ENCODE data around the gene TTC28.
A peak's percentile ranks its signal among the peaks of the same experiment; 100 is the strongest.
"Not testable (repeated sequence)": the region's sequence is repeated elsewhere in the genome, so short reads cannot be mapped to it uniquely, and the experiment has no call there.

TTC28 gene

DNA sequence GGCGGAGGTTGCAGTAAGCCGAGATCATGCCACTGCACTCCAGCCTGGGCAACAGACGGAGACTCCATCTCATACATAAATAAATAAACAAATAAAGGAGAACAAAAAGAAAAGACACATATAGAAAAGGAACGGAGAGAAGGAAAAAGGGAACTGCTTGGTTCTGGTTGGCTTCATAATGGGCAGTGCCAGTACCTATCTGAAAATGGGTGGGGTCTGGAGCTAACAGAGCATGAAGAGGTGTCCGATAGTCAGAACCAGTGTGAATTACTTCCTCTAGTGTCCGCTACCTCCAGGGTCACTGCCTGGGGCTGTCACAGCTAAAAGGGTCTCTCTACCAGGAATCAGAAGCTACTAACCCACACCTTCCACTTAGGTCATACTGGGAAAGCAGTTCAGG, 27.2 kb upstream of the TTC28 start:
- no peak overlapping the region for H3K4me3 Mint-ChIP-seq
- no peaks in the 10 kb centered on the region for H3K27me3 Mint-ChIP-seq (ENCODE audit: low read depth)
- H3K4me1 Mint-ChIP-seq, result peaks cover 17% of the 10 kb centered on the region
- H3K27ac Mint-ChIP-seq, result no peak overlapping the region
- TF ChIP-seq, protein P1, sequence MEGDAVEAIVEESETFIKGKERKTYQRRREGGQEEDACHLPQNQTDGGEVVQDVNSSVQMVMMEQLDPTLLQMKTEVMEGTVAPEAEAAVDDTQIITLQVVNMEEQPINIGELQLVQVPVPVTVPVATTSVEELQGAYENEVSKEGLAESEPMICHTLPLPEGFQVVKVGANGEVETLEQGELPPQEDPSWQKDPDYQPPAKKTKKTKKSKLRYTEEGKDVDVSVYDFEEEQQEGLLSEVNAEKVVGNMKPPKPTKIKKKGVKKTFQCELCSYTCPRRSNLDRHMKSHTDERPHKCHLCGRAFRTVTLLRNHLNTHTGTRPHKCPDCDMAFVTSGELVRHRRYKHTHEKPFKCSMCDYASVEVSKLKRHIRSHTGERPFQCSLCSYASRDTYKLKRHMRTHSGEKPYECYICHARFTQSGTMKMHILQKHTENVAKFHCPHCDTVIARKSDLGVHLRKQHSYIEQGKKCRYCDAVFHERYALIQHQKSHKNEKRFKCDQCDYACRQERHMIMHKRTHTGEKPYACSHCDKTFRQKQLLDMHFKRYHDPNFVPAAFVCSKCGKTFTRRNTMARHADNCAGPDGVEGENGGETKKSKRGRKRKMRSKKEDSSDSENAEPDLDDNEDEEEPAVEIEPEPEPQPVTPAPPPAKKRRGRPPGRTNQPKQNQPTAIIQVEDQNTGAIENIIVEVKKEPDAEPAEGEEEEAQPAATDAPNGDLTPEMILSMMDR (IDR thresholded peaks at IDR 0.05; ENCODE audit: unreplicated experiment in 3 of 3), result no peak
- H3K9me3 Mint-ChIP-seq, result no peaks in the 10 kb centered on the region
- H3K36me3 Mint-ChIP-seq (ENCODE audit: low read depth), result peaks cover 25% of the 10 kb centered on the region

DNA sequence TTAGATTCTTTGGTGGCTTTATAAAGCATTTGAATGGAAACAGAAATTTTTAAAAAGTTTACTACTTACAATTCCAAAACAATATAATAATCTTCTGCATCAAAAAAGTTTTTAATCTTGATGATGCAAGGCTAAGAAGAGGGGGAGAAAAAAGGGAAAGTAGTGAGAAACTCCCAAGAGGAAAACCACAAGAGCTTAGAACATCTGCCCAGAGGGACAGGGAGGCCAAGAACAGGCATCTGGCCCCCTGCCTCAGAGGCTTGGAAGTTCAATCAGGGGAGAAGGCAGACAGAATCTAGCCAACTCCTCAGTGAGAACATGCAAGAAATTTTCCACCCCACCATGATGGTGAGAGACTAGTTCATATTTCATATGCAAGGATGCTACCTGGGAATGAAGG, 23.8 kb upstream of the TTC28 start:
- Mint-ChIP-seq H3K36me3 (ENCODE audit: low read depth) (peaks cover 22% of the 10 kb centered on the region), H3K27ac (no peak overlapping the region), H3K4me1 (no peaks in the 10 kb centered on the region), H3K27me3 (ENCODE audit: low read depth) (no peaks in the 10 kb centered on the region), H3K4me3 (no peak overlapping the region), H3K9me3 (no peaks in the 10 kb centered on the region)
- TF ChIP-seq, protein P1 (IDR thresholded peaks at IDR 0.05; ENCODE audit: unreplicated experiment in 3 of 3), result no peak

DNA sequence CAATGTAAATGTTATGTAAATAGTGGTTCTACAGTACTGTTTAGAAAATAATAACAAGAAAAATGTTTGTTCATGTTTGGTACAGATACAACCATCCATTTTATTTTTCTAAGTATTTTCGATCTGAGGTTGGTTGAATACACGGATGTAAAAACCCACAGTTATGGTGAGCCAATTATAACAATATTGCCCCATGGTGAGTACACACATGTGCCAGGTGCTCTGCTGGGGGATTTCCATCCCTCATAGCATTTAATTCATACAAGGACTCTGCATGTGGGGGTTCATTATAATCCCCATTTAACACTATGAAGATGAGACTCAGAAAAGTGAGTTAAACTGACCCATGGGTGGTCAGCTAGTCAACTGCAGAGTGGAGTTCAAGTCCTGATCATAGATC, 23.3 kb upstream of the TTC28 start:
- H3K27ac Mint-ChIP-seq, result no peak overlapping the region
- TF ChIP-seq, protein P1 (IDR thresholded peaks at IDR 0.05; ENCODE audit: unreplicated experiment in 3 of 3), result no peak
- no peaks in the 10 kb centered on the region for H3K4me1 Mint-ChIP-seq
- H3K9me3 Mint-ChIP-seq, result no peaks in the 10 kb centered on the region
- H3K27me3 Mint-ChIP-seq (ENCODE audit: low read depth), result no peaks in the 10 kb centered on the region
- H3K36me3 Mint-ChIP-seq (ENCODE audit: low read depth), result peaks cover 19% of the 10 kb centered on the region
- no peak overlapping the region for H3K4me3 Mint-ChIP-seq

DNA sequence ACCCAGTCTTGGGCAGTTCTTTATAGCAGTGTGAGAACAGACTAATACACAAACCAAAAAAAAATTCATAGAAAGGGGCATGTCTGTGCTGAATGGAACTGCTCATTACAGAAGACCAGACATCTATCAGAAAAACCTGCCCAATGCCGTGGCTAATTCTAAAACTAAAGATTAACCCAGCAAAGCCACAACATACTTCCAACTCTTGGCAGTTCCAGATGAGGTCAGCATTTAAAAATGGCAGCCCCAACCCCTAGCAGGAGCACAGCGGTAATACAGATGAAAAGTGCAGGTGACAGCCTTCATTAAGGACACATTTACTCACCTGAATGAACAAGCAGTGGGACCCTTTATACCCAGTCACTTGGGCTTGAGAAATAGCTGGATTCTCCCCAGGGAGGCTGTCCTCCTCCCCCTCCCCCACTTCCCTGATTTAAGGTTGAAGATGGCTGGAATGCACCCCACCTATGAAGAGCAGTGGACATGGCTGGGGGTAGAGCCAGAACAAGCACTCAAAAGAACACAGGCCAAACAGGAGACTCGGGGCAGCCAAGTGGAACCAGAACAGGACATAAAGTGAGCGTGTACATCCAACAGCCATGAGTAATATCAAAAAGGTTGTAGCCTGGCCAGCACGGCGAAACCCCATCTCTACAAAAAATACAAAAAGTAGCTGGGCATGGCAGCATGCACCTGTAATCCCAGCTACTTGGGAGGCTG, 13.6 kb upstream of the TTC28 start:
- H3K36me3 Mint-ChIP-seq (ENCODE audit: low read depth), result peaks cover 14% of the 10 kb centered on the region
- H3K27ac Mint-ChIP-seq, result peak overlapping the region; percentile 33 to 79 (median 44)
- H3K9me3 Mint-ChIP-seq; H3K27me3 Mint-ChIP-seq (ENCODE audit: low read depth); H3K4me3 Mint-ChIP-seq; H3K4me1 Mint-ChIP-seq: not testable (repeated sequence)

DNA sequence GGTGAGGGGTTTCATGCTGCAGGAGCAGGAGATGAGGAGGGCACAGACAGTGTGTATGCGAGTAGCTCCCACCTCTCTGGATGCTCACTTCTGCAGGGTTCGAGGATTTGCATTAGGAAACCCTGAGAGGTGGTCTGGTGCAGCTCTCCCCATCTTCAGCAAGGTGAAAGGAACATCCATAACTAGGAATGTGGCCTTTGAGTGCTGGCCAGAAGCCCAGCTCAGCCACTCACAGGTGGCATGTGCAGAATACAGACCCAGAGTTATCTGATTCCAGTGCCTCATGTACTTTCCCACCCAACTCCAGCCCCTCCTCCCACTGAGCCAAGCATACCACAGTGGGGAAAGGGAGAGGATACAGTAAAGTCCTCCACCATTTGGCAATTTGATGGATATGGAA, 10.2 kb upstream of the TTC28 start:
- H3K4me3 Mint-ChIP-seq; H3K4me1 Mint-ChIP-seq; H3K27me3 Mint-ChIP-seq (ENCODE audit: low read depth); H3K9me3 Mint-ChIP-seq; H3K36me3 Mint-ChIP-seq (ENCODE audit: low read depth): not testable (repeated sequence)
- H3K27ac Mint-ChIP-seq, result peak overlapping the region in 1 of 3 experiments; percentile 32

DNA sequence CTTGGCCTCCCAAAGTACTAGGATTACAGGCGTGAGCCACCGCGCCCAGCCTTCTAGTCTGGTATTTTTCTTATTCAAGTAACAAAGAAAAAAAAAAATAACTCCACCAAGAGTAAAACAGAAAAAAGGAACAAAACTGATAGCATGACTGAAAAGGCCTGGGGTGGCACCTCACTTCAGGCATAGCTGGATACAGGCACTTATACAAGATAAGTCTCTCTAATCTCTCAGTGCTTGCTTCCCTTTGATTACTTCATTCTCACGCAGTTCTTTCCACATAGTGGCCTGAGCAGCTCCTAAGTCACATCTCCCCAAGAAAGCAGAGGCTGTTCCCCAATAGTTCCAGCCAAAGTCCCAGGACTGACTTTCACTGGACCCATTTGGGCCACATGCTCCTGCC, 3.3 kb upstream of the TTC28 start:
- not testable (repeated sequence) for H3K4me1 Mint-ChIP-seq, H3K4me3 Mint-ChIP-seq

DNA sequence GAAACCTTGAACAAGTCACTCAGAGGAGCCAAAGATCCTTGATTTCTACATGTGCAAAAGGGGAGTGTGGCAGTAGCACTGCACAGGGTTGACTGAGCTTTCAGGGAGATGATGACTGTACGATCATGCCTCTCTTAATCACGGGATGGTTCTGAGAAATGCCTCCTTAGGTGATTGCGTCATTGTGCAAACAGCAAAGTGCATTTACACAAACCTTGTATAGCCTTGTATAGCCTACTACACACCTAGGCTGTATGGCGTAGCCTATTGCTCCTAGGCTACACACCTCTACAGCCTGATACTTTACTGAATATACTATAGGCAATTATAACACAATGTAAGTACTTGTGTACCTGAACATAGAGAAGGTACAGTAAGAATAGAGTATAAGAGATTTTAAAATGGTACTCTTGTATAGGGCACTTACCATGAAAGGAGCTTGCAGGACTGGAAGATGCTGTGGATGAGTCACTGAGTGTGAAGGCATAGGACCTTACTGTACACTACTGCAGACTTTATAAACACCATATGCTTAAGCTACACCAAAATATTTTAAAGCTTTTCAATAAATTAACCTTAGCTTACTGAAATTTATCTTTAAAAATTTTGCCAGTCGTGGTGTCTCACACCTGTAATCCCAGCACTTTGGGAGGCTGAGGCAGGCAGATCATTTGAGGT, 1.3 kb upstream of the TTC28 start:
- H3K27me3 Mint-ChIP-seq (ENCODE audit: low read depth); H3K36me3 Mint-ChIP-seq (ENCODE audit: low read depth); H3K9me3 Mint-ChIP-seq: not testable (repeated sequence)
- peak overlapping the region in 1 of 3 experiments; percentile 79 for H3K27ac Mint-ChIP-seq
- peak overlapping the region; percentile 94 for H3K4me3 Mint-ChIP-seq
- H3K4me1 Mint-ChIP-seq, result peaks cover 11% of the 10 kb centered on the region

More for the DNA sequence above, 3.3 kb upstream of the TTC28 start:
- H3K9me3 Mint-ChIP-seq; H3K27ac Mint-ChIP-seq; H3K36me3 Mint-ChIP-seq (ENCODE audit: low read depth); H3K27me3 Mint-ChIP-seq (ENCODE audit: low read depth): not testable (repeated sequence)

DNA sequence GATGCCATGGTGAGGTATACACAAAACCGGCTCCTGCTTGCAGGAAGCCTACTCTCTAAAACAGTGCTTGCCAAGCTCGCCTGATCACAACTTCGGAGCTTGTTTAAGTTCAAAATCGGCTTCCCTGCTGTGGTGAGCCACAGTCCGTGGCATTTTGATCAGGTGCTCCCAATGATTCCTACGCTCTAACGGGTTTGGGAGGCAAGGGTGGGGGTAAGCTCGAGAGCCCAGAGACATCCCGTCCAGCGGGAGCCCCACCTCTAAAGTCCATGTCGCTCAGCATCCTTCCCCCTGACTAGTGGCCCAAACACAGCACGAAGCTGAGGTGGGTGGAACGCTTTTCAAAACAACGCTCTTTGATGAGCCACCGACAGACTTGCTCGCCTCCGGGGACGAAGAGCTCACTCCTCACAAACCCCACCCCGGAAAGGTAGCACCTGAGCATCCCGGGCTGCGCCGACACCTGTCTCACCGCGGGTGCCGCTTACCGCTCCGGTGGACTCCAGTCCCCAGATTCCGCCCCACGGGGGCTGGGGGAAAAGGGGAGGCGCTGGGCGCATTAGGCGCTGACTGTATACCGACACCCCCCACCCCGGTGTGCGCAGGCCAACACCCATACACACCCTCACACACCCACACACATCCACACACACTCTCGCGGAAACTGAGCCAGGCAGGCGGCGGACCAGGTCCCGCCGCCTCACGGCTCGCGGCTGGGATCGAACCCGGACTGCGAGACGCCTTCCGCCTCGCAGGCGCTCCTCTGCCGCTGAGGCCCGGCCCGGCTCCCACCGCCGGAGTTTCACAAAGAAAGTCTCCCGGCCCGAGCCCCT, 646 bp downstream of the TTC28 start:
- H3K9me3 Mint-ChIP-seq, result not testable (repeated sequence)

DNA sequence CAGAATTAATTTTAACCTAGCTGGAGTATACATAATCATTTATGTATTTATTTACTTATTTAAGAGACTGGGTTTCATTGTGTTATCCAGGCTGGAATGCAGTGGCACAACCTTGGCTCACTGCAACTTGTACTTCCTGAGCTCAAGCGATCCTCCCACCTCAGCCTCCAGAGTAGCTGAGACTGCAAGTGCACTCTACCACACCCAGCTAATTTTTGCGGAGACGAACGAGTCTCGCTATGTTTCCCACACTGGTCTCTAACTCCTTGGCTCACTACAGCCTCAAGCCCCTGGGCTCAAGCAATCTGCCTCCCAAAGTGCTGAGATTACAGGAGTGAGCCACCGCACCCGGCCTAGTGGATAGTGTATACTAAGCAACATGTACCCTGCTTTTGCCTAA, 1.5 kb downstream of the TTC28 start:
- Mint-ChIP-seq H3K4me3 (peak overlapping the region; percentile 90 to 91 (median 90)), H3K4me1 (peaks cover 16% of the 10 kb centered on the region), H3K27ac (peak overlapping the region in 2 of 3 experiments; percentile 44 to 89)
- H3K9me3 Mint-ChIP-seq; H3K27me3 Mint-ChIP-seq (ENCODE audit: low read depth); H3K36me3 Mint-ChIP-seq (ENCODE audit: low read depth): not testable (repeated sequence)

More for the DNA sequence above, 646 bp downstream of the TTC28 start:
- Mint-ChIP-seq H3K4me1 (peaks cover 14% of the 10 kb centered on the region), H3K4me3 (peak overlapping the region; percentile 90 to 91 (median 90)), H3K27ac (peak overlapping the region; percentile 44 to 89 (median 74))
- H3K27me3 Mint-ChIP-seq (ENCODE audit: low read depth); H3K36me3 Mint-ChIP-seq (ENCODE audit: low read depth): not testable (repeated sequence)

Data from nephron (organoid).